Measurements from ENCODE around the gene USP9X.
A peak's percentile ranks its signal among the peaks of the same experiment; 100 is the strongest.
"Not testable (repeated sequence)": the region's sequence is repeated elsewhere in the genome, so short reads cannot be mapped to it uniquely, and the experiment has no call there.

Gene USP9X

DNA sequence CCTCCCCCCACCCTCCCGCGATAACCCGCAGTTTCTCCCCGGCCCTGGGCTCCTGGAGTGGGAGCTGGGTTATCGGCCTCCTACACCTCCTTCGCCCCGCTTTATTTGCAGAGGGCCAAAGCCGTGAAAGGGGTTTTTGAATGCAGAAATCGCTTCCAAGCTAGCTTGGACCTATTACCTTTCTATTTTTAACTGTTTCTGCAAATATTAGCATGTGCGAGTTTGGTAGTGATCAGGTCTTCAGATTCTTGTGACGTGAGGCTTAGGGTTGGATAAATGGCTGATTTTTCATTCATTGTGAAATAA lies 1.3 kb downstream of the USP9X start:
- DNase-seq (ENCODE audit: low read depth) = no peak

DNA sequence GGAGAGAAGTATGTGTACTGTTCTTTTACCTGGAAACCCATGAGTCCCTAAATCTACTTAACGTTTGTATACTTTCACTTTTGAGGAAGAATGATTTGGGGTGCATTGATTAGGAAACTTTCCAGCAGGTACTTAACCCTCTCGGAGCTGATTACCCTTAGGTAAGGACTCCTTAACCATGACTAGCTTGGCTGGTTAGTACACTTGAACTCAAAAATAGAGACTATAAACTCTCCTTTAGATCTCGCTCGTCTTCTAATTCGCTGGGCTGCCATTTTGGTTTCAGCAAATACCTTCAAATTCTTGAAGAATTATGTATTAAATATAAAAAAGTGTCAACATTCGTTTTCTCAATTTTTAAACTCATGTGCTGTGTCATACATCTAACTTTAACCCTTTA lies 2.0 kb downstream of the USP9X start:
- DNase-seq (ENCODE audit: low read depth) = no peak

DNA sequence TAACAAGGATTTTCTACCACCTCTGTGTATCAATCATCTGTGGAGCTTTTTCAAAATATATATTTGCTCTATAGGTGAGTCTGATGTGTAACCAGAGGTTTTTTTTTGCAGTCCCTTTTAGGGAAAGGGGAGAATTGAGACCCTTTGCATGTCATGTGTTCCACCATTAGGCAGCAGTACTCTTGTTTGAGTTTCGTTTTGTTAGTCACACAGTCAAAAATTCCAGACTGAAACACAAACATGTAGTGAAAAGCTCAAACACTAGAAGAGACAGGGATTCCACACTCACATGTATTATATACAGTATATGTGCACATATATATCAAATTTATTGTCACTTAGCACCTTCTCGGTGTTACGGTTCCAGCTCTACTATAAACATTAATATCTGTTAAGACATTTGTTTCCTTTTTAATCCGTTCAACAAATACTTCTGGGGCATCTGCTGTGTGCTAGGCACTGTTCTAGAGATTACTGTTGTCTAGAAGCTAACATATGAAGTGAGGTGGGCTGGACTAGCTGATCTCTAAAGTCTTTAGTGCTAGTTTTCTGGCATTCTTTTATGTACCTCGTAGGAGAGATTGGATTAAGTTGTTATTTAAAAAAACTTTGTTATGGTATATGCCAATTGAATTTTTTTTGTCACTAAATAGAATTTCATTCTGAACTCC lies 5.5 kb downstream of the USP9X start:
- DNase-seq (ENCODE audit: low read depth) = no peak

DNA sequence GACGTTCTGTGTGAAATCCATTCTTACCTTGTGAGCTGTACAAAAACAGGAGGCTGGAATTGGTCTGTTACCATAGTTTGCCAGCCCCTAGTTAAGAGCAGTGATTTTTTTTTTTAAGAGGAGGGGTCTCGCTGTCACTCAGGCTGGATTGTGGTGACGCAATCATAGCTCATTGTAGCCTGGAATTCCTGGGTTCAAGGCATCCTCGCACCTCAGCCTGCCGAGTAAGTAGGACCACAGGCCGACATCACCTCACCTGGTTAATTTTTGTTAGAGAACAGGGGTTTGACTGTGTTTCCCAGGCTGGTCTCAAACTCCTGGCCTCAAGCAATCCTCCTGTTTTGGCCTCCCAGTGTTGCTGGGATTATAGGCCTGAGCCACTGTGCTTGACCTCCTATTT lies 7.5 kb downstream of the USP9X start:
- DNase-seq (ENCODE audit: low read depth) = no peak

DNA sequence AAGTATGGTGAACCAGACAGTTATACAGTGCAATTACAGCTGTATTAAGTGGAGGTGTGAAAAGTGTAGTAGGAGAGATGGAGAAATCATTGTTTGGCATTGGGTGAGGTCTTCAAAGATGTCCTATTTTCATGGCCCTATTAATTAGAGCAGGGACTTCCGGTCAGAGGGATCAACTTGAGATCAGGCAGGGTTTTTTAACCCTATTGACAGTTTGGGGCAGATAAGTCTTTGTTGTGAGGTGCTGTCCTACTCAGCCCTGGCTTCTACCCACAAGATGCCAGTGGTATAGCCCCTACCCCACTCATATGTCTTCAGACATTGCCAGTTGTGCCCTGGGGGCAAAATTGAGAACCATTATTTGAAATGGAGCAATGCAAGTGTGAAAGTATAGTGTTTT lies 9.9 kb downstream of the USP9X start:
- DNase-seq (ENCODE audit: low read depth) = no peak

DNA sequence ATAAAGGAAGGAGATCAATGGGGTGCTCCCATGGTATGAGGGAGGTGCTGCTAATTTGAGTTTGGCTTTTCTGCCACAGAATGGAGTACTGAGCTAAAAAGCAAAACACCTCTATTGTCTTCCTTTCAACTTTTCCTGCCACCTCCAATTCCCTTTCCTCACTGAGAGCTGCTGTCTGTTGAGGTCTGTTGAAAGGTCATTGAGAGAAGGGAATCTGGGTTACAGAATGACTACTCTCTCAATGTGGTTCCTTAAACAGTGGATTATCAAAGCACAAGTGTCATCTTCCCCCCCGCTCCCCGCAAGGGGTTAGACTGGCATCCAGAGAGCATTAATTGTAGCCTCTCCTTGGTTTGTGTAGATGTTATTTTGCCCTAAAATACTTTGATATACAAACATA lies 10.7 kb downstream of the USP9X start:
- DNase-seq (ENCODE audit: low read depth) = no peak

DNA sequence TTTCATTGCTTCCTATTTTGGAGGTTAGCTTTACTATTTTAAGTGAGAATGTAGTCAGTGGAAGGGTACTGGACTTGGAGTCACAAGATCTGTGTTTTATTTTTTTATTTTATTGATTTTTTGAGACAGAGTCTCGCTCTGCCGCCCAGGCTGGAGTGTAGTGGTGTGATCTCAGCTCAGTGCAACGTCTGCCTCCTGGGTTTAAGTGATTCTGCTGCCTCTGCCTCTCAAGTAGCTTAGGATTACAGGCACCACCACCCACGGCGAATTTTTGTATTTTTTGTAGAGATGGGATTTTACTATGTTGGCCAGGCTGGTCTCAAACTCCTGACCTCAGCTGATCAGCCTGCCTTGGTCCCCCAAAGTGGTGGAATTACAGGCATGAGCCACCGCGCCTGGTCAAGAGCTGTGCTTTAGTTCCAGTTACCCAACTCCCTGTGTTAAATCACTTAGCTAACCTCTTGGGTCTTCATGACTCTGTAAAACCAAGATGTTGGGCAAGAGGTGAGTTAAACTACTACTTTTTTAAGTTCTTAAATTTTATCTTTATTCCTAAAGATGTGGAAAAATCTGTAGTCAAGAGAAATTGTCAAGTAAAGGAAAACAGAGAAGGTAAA lies 11.2 kb downstream of the USP9X start:
- peak; percentile 56 for DNase-seq (ENCODE audit: low read depth)

DNA sequence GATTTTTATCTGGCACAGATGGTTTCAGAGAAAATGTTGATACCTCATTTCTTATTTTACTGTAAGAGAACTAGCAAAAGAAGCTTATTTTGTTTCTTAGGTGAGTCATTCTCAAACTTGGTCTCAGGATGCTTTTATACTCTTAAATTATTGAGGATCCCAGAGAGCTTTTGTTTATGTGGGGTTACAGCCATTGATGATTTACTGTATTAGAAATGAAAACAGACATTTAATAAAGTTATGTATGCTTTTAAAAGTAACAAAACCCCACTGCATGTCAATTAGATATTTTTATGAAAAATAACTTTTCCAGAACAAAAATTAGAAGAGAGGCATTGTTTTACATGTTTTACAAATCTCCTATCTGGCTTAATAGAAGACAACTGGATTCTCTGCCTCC lies 12.1 kb downstream of the USP9X start:
- DNase-seq (ENCODE audit: low read depth) = no peak

DNA sequence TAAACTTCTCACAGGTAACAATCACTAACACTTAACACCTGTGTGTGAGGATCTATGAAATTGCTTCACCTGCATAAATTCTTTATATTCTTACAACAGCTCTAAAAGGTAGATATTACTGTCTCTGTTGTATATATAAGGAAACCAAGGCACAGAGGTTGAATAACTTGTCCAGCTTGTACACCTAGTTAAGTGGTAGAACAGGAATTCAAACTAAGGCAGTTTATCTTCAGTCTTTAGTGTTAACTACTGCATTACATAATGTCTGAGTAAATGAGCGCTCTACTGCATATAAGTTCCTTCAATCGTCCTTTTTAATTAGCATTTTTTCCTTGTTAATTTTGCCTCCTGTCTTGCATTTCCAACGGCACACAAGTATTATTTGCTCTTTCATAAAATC lies 15.0 kb downstream of the USP9X start:
- DNase-seq (ENCODE audit: low read depth) = no peak

DNA sequence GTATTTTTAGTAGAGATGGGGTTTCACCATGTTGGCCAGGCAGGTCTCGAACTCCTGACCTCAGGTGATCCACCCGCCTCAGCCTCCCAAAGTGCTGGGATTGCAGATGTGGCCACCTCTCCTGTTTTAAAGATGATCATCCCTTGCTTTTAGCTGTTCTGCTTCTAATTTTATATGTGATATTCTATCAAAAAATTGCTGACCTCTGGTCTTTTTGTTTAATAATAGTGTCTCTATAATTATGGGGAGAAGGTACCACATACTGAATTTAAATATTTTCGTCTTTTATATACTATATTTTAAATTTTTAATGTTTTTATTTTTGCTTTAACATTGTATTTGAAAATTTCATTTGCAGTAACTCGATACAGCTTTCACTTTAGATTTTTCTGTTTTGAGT lies 15.6 kb downstream of the USP9X start:
- DNase-seq (ENCODE audit: low read depth) = no peak

DNA sequence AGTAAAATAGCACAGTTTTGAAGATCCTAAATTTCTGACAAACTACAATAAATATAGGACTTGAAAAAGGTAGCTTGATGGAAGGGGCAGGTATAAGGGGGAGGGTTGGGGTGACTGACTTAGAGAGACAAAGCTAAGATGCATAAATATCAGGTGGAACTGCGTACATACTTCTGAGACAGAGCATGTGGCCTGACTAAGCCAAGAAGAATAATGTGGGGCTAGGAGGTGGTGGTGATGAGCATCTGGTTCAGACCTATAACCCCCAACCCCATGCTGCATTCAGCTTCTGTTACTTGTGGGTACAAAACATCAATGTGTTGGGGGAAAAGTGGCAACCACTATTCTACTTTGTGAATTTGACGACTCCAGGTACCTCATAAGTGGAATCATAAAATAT lies 19.8 kb downstream of the USP9X start:
- no peak for DNase-seq (ENCODE audit: low read depth)

DNA sequence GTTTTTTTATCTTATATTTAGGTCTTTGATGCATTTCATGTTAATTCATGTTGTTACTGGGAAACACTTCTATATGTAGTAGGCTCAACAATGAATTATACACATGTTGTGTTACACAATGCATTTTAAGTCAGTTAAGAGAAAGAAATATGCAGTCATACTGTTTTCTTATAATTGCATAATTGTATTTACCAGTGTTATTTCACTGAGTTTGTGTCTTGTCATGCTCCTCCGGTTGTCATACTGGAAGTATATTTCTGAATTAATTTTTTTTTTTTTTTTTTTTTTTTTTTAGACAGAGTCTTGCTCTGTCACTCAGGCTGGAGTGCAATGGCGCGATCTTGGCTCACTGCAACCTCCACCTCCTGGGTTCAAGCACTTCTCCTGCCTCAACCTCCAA lies 21.0 kb downstream of the USP9X start:
- not testable (repeated sequence) for DNase-seq (ENCODE audit: low read depth)

DNA sequence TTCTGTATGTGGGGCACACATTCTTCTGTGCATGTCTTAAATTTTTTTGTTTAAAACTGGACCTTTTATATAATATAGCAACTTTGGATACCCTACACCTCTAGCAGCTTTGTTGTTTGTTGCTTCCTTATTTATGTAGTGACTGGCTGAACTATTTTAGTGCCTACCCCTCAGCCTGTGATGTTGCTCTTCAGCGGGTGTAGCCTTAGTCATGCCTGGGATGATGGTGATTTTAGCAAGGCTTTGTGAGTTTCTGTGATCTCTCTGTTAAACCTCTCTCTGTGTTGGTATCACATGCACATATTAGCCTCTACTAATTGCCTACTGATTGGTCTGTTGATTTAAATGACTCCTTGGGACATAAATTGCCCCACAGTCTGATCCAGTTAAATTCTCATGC lies 22.8 kb downstream of the USP9X start:
- DNase-seq (ENCODE audit: low read depth) = no peak

DNA sequence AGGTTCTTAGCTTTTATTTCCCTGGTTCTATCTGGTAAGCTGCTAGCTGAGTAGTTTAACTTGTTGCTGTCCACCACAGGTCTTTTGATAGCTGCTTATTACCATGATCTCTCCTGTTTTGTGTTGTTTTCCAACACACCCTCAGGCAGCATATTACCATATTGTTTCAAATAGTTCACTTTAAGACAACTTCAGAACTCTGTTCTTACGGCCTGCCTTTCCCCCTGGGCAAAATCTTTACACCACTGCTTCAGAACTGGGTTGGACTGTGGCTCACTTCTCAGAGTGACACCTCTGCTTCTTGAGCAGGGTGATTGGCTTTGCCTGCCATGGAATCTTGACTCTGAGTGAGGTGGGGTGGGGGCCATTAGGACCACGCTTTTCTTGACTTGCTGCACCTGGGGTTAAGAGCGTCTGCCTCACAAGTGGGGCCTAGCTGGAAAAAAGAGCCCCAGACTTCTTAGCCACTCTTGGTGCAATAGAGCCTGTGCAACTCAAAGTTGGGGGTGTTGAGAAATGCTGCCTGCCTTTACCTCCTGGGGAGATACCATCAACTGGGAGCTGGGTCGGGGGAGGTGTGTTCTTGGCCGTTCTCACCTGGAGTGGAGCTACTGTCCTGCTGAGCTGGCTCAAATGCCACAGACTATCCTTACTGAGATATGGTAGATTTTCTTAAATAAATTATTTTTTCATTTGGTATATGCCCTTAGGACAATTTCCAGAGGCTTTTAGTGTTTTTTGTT lies 23.4 kb downstream of the USP9X start:
- no peak for DNase-seq (ENCODE audit: low read depth)

DNA sequence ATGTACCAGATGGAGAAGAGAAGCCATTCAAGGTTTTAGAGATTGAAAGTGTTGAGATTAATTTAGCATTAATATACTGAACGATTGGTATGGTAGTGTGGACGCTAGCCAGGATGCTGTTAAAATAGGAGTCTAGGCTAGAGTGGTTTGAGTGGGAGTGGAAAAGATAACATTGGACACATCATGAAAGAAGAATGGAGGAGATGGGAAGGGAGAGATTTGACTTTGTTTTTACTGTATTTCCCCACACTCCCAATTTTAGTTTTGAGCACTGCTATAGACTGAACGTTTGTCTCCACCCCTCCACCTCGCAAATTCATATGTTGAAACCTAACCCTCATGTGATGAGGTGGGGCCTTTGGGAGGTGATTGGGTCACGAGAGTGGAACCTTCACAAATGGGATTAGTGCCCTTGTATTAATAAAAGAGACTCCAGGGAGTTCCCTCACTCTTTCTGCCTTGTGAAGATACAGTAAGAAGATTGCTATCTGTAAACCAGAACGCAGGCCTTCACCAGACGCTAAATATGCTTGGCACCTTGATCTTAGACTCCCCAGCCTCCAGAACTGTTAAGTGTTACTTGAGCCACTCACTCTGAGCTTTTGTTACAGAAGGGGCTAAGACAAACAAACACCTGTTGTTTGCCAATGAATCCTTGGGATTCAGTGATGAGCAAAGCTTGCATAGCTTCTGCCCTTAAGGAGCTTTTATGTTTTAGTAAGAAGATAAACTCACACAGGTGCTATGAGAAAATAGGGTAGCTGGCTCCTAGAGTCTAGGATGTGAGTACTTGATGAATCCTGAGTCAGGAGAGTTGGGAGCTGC lies 25.8 kb downstream of the USP9X start:
- DNase-seq (ENCODE audit: low read depth) = peak; percentile 64

DNA sequence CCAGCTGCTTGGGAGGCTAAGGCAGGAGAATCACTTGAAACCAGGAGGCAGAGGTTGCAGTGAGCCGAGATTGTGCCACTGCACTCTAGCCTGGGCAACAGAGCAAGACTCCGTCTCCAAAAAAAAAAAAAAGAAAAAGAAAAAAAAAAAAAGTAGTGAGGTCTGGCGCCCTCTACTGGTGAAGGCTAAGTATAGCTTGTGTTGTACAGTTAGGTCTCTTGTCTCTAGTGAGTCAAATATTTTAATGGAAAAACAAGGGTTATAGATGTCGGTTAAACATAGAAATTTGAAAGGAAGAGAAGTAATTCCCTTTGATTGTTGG lies 29.8 kb downstream of the USP9X start:
- DNase-seq (ENCODE audit: low read depth) = not testable (repeated sequence)

DNA sequence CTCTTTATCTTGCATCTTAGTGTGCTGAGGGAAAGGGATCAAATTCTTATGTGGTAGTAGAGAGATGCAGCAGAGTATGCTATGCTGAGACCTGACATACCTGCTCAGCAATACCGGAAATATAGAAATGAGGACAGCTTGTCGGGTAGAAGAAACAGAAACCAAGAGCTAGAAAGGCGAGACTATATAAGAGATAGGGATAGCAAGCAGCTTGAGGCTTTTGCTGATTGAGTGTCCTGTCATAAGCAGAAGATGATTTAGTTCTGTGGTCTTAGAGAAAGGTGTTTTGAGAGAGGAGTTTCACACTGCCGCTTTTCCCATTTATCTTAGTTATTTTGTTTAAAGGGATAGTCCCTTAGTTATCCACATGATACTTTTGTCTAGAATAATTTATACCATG lies 31.7 kb downstream of the USP9X start:
- DNase-seq (ENCODE audit: low read depth) = peak; percentile 37

DNA sequence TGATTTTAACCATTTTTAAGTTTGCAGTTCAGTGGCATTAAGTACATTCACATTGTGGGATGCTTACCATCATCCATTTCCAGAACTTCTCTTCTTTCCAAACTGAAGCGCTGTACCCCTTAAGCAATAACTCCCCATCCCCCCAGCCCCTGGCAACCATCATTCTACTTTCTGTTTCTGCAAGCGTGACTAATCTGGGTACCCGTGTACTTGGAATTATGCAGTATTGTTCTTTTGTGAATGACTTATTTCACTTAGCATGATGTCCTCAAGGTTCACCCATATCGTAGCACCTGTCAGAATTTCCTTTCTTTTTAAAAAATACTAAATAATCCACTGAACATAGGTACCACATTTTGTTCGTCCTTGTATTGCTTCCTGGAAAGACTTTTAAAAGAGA lies 32.9 kb downstream of the USP9X start:
- DNase-seq (ENCODE audit: low read depth) = no peak

DNA sequence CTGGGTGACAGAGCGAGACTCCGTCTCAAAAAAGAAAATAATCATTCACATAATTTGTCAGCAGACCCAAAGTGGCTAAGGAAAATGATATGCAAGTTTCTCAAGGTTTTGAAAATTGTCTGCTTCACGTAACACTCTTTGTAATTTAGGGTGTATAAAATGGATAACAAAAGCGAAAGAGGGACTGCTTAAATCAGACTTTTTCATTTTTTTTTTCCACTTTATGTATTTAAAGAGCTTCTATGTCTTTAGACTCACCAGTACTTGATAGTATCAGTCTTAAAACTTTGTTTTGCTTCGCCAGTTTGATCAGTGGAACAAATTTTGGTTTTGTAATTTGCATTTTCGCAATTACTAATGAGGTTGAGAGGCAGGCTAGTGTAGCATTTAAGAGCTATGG lies 34.6 kb downstream of the USP9X start:
- no peak for DNase-seq (ENCODE audit: low read depth)

DNA sequence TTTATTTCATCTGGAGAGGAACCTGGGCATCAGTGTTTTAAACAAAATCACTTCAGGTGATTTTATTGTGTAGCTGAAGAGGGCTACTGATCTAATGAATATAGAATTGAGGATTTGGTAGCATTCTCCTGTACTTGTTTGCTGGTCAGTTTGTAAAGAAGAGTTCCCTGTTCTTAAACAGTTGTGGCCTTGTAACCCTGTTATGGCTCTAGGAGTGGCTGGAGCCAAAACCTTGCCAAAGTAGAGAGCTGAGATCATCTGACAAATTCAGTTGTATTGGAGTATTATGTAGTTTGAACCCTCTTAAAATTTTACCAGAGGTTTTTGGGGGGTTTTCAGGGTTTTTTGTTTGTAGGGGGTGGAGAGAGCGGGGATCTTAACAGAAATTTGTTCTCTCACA lies 36.5 kb downstream of the USP9X start:
- no peak for DNase-seq (ENCODE audit: low read depth)

DNA sequence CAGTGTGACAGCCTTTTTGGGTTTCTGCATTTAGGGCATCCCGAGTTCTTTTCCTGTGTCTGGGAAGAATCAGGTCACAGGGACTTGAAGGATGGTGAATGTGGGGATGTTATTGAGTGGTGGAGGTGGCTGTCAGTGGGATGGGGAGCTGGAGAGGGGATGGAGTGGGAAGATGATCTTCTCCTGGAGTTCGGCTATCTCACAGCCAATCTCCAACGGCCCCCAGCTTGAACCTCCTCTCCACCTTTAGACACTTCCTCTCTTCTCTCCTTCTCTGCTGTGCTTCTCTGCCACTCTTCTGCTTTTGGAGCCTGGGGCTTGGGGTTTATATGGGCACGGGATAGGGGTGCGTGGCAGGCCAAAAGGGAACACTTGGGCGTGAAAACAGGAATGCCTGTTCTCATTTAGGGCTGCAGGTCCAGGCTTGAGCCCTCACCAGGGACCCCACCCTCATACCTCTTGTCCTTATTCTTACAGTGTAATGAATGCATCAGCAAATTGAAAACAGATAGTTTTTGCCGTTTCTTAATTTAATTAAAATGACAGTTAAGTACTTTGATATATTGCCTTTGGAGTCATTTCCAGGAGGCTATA lies 37.5 kb downstream of the USP9X start:
- no peak for DNase-seq (ENCODE audit: low read depth)

DNA sequence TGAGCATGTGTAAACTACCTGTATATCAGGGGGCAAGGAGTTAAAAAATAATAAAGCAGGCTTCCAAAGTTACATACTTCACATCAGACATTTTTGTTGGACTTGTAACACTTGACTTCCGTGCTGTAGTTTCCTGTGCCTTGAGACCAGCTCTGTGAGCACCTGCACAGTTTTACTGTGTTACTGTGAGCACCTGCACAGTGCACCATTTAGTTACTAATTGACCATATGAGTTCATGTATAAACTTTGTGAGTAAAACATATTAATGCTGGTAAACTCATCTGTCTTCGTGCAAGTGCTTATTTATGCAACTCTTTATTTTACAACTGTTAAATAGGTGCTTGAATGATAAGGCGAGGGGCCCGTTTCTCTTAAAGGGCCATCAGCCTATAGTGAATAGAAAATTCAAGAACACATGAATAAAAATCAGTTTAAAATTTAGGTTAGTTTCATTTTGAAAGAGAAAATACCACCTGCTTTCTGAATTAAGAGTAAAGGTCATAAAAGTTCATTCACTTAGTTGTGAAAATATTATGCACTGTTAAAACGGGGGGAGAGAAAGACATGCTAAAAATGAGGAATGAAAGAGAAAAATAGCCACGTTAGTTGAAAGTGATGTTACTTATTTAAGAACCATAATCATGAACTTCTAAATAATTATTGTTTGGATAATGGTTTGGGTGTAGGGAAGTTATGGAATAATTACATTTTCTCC lies 42.4 kb downstream of the USP9X start:
- DNase-seq (ENCODE audit: low read depth) = no peak
